HepG2 (cell line): ENCODE measurements around the gene ZFYVE28. TPM values are rescaled to one million over a fixed set of nuclear protein-coding genes. Genes with fewer than 3 reads are reported as not detected.

Source experiments
- ATAC-seq: fragments of 200-7000 bp; cut with Tn5 transposase; 3 replicates; pipeline ENCODE4 v1.9.1; 2020; ENCODE audit warnings: mild to moderate bottlenecking, moderate library complexity
- BruUV-seq: library from RNA; stranded (reverse); fragments of 400-500 nt; replicated peaks from 2 replicates; lab custom pipeline; 2021; lab: Mats Ljungman, UMichigan
- CTCF ChIA-PET: fragments of 300-600 bp; formaldehyde crosslinking; extraction: SDS; loops from one replicate; lab custom pipeline; 2021; ENCODE audit warnings: low total read pairs, inconsistent platforms, low intra/inter-chr PET ratio; lab: Yijun Ruan, JAX
- POLR2A ChIA-PET: fragments of 350-600 bp; sonication (Branson Sonifier 250); formaldehyde crosslinking; loops from one replicate; lab custom pipeline; 2020; ENCODE audit warnings: antibody characterized with exemption, inconsistent platforms; lab: Yijun Ruan, JAX
- DNase-seq: peaks from one replicate; pipeline ENCODE4 v3.0.0-alpha.2; 2015; ENCODE audit warnings: low spot score
- FAIRE-seq: peaks from 3 replicates; lab custom pipeline; 2011; peaks lifted over from hg19 to GRCh38; lab: Jason Lieb, UNC
- H2AFZ ChIP-seq: one replicate; pipeline ENCODE4 v1.6.1; 2011; ENCODE audit warnings: low read length, inconsistent platforms
- H3K27ac ChIP-seq: fragments of 300-600 bp; 3 replicates; pipeline ENCODE4 v1.8.0; 2011; ENCODE audit warnings: mixed run types, mild to moderate bottlenecking, mixed read lengths, low read length, inconsistent platforms; ENCODE audit not compliant: insufficient read depth; ENCODE audit errors: extremely low read length
- H3K27me3 ChIP-seq, 2 experiments: fragments of 200-600 bp in 1 of 2; 2 replicates in 1 of 2; 3 replicates in 1 of 2; pipeline versions ENCODE4 v1.6.0 to v1.8.0; 2011; ENCODE audit warnings: low read length in 2 of 2, mild to moderate bottlenecking in 2 of 2, moderate library complexity in 2 of 2, inconsistent platforms in 1 of 2; ENCODE audit not compliant: insufficient read depth in 2 of 2, control insufficient read depth in 1 of 2
- H3K36me3 ChIP-seq, 2 experiments: fragments of 200-600 bp in 1 of 2; replicated peaks in 1 of 2; 2 replicates in 1 of 2; 3 replicates in 1 of 2; pipeline versions ENCODE4 v1.5.1 to v1.8.0; 2011; ENCODE audit warnings: low read length in 2 of 2, inconsistent platforms in 1 of 2; ENCODE audit not compliant: insufficient read depth in 2 of 2, control insufficient read depth in 1 of 2
- H3K4me1 ChIP-seq: 2 replicates; pipeline ENCODE4 v1.5.1; 2012; ENCODE audit warnings: low read length, inconsistent platforms; ENCODE audit not compliant: insufficient read depth
- H3K4me2 ChIP-seq: 2 replicates; pipeline ENCODE4 v1.6.0; 2011; ENCODE audit warnings: low read depth, low read length, inconsistent platforms
- H3K4me3 ChIP-seq, 3 experiments: fragments of 200-600 bp in 1 of 3; sonication (generic), shearing (Covaris generic) in 1 of 3; replicated peaks in 1 of 3; 2 replicates each; pipeline ENCODE4 v1.5.1; 2011 to 2016; ENCODE audit warnings: low read length in 3 of 3, inconsistent platforms in 2 of 3, low read depth in 2 of 3, mild to moderate bottlenecking in 2 of 3, control low read depth in 1 of 3, mixed read lengths in 1 of 3; ENCODE audit not compliant: insufficient read depth in 1 of 3
- H3K79me2 ChIP-seq: one replicate; pipeline ENCODE4 v1.6.1; 2011; ENCODE audit warnings: low read length, inconsistent platforms; ENCODE audit not compliant: insufficient read depth
- H3K9ac ChIP-seq: 2 replicates; pipeline ENCODE4 v1.6.0; 2011; ENCODE audit warnings: mild to moderate bottlenecking, low read depth, low read length, inconsistent platforms; ENCODE audit not compliant: insufficient read depth
- H3K9me3 ChIP-seq: 2 replicates; pipeline ENCODE4 v1.5.1; 2012; ENCODE audit warnings: mild to moderate bottlenecking, low read length
- H4K20me1 ChIP-seq: 2 replicates; pipeline ENCODE4 v1.6.0; 2011; ENCODE audit warnings: inconsistent platforms, mild to moderate bottlenecking, low read length, moderate library complexity; ENCODE audit not compliant: insufficient read depth
- ATRX ChIP-seq: sonication (generic); formaldehyde crosslinking; IDR thresholded peaks from 2 replicates; pipeline ENCODE4 v1.4.0; 2020; ENCODE audit warnings: missing genetic modification reagents, borderline replicate concordance
- CTCF ChIP-seq: sonication (generic); formaldehyde crosslinking; IDR thresholded peaks from 2 replicates; pipeline ENCODE4 v1.5.0; 2020; ENCODE audit warnings: mild to moderate bottlenecking, missing genetic modification reagents, moderate library complexity
- EED ChIP-seq: sonication (generic); formaldehyde crosslinking; IDR thresholded peaks from 2 replicates; pipeline ENCODE4 v1.5.0; 2020; ENCODE audit warnings: mild to moderate bottlenecking, missing genetic modification reagents
- HCFC1 ChIP-seq: fragments of 150-350 bp; IDR thresholded peaks from 2 replicates; pipeline ENCODE4 v1.6.1; 2014; ENCODE audit warnings: low read depth, low read length
- MBNL3 ChIP-seq: fragments of 250-450 bp; sonication (Bioruptor Pico); conservative IDR thresholded peaks from 2 replicates; pipeline ENCODE4 v1.8.0; 2022; ENCODE audit warnings: mild to moderate bottlenecking, inconsistent platforms
- ZFP37 ChIP-seq: sonication (generic); formaldehyde crosslinking; IDR thresholded peaks from 2 replicates; pipeline ENCODE4 v1.4.0; 2020; ENCODE audit warnings: missing genetic modification reagents, borderline replicate concordance
- ZNF235 ChIP-seq: sonication (generic); formaldehyde crosslinking; IDR thresholded peaks from 2 replicates; pipeline ENCODE4 v1.8.1; 2023; ENCODE audit warnings: mild to moderate bottlenecking, missing genetic modification reagents, borderline replicate concordance
- WGBS: methylation state at CpG from one replicate; pipeline ENCODE4 v1.1.6; 2017; ENCODE audit warnings: low lambda C conversion rate; 5-methylcytosine and 5-hydroxymethylcytosine counted together
- in situ Hi-C: cut with HindIII; loops from 2 replicates; pipeline ENCODE4 v1.10.0; 2017; ENCODE audit warnings: low pct_unique_long_range_greater_than_20kb; ENCODE audit not compliant: extremely low pct_ligation_motif_present
- intact Hi-C: fragments of 100-400 bp; cut with micrococcal nuclease; formaldehyde crosslinking; loops from one replicate; pipeline ENCODE4 v1.10.0; 2022; ENCODE audit not compliant: unreplicated experiment
- polyA plus RNA-seq, 8 experiments: library from polyadenylated mRNA; depleted of rRNA in 3 of 8; stranded (reverse) in 7 of 8; unstranded in 1 of 8; fragments of >200 nt; fragmentation: Illumina TruSeq in 4 of 8; extraction: Trizol in 4 of 8; gene quantifications; 2 replicates each; pipeline versions ENCODE4 v1.2.1 to v1.2.3, GENCODE V29; 2011 to 2016; ENCODE audit warnings: low read depth in 4 of 8, missing spikeins in 1 of 8, mixed read lengths in 1 of 8; ENCODE audit not compliant: insufficient read depth in 1 of 8
- total RNA-seq, 5 experiments: library from RNA; depleted of rRNA; stranded (reverse); fragments of >200 nt; fragmentation: Illumina TruSeq; extraction: Trizol; gene quantifications; 2 replicates each; pipeline ENCODE4 v1.2.3, GENCODE V29; 2016; ENCODE audit warnings: low read depth in 1 of 5

The ZFYVE28 gene
- total and polyA plus RNA-seq, 2 of the 13 experiments (the other 11 are each of a cell fraction or from before 2014, with no cell fraction given) = 0.12 to 0.22 TPM

DNA sequence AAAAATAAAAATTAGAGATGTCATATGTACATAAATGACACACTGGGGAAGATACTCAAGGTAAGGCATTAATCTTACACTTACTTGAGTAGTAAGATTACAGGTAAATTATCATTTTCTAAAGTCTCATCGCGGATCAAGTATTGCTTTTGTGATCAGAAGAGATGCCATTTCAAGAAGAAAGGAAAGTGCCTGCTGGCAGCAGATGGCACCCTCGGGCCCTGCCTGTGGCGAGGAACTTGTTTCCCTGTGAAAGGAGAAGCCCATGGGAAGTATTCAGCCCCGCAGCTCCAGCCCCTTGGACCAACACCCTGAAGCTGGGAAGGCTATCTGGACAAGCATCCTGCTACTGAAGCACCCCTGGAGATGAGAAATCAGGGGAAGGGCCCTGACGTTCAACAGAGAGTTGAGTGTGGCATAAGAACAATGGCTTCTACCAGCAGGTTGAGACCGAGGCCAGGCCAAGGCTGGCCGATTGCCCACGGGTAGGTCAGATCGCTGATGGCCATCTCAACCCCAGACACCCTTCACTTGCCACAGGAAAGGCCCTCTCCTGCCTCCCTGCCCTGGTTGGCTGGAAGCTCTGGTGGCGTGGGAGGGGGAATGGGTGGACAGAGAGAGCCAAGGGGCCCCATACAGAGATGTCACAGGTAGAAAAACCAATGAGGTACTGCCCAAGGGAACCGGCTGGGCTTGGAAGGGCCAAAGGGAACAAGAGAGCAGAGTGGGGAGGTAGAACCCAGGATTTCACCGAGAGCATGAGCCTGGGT, 137.7 kb downstream of the ZFYVE28 start:
- ATAC-seq (no peak), FAIRE-seq (no peak), DNase-seq (no peak)
- 22% methylated on average over 11 of the region's 13 CpGs for WGBS
- CTCF ChIA-PET = no interaction called here
- H3K27ac ChIP-seq = no peak overlapping the region
- H3K36me3 ChIP-seq = no peaks in the 10 kb centered on the region
- no peak overlapping the region for H3K4me3 ChIP-seq
- BruUV-seq = no TSS peak
- no peak overlapping the region for H3K4me2 ChIP-seq
- POLR2A ChIA-PET = no interaction called here
- intact Hi-C loops (no loop called here), in situ Hi-C loops (no loop called here)
- H3K79me2 ChIP-seq = no peaks in the 10 kb centered on the region
- peaks cover 0 to 7% of the 10 kb centered on the region in 2 experiments; a peak in 3 of 5 replicates for H3K27me3 ChIP-seq
- H3K9me3 ChIP-seq = no peaks in the 10 kb centered on the region
- TF ChIP-seq CTCF (CRISPR knock-in tag) (peak; percentile 12; the same call in 1 of the 2 replicates), ATRX (CRISPR knock-in tag) (no peak)
- H4K20me1 ChIP-seq = no peaks in the 10 kb centered on the region
- H2AFZ ChIP-seq = no peak overlapping the region
- H3K9ac ChIP-seq = no peak overlapping the region
- no peaks in the 10 kb centered on the region for H3K4me1 ChIP-seq

DNA sequence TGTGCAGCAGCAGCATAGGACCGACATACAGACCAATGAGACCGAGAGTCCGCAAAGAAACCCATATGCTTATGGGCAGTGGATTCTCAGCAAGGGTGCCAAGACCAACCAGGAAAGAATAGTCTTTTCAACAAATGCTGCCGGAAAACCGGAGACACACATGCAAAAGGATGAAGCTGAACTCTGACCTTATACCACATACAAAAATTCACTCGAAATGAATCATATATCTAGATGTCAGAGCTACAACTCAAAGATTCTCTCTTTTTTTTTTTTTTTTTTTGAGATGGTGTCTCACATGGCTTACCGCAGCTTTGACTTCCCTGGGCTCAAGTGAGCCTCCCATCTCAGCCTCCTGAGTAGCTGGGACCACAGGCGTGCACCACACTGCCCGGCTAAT, 140.5 kb downstream of the ZFYVE28 start:
- Histone ChIP-seq H3K4me2 (no peak overlapping the region), H3K4me3 (no peak overlapping the region), H3K27ac (no peak overlapping the region), H3K9ac (no peak overlapping the region), H3K27me3 (peaks cover 2 to 21% of the 10 kb centered on the region in 2 experiments; a peak in 4 of 5 replicates), H3K36me3 (no peaks in the 10 kb centered on the region), H3K9me3 (no peaks in the 10 kb centered on the region), H3K4me1 (no peaks in the 10 kb centered on the region), H3K79me2 (no peaks in the 10 kb centered on the region), H4K20me1 (no peaks in the 10 kb centered on the region), H2AFZ (no peak overlapping the region)
- TF ChIP-seq HCFC1 = no peak
- TF ChIP-seq ZNF235 (CRISPR knock-in tag) = no peak
- no peak for TF ChIP-seq ZFP37
- no peak for TF ChIP-seq EED (CRISPR knock-in tag)
- TF ChIP-seq MBNL3 (CRISPR knock-in tag) = no peak
- POLR2A ChIA-PET = no interaction called here
- in situ Hi-C loops (no loop called here), intact Hi-C loops (no loop called here)
- no TSS peak for BruUV-seq
- FAIRE-seq (no peak), ATAC-seq (no peak), DNase-seq (no peak)
- CTCF ChIA-PET = no interaction called here
- WGBS = 75% methylated on average over 9 of the region's 9 CpGs
